Skeletal muscle tissue (tissue), 4 donors: ENCODE results near the gene TNS1. TPM values are rescaled to one million over a fixed set of nuclear protein-coding genes. Genes with fewer than 3 reads are reported as not detected.

Source experiments
- H3K27ac ChIP-seq: one replicate; pipeline ENCODE4 v1.7.0; 2013; ENCODE audit warnings: mild to moderate bottlenecking, low read depth, low read length, inconsistent platforms
- H3K27me3 ChIP-seq, 3 donors: one replicate each; pipeline ENCODE4 v1.7.0; 2013; ENCODE audit warnings: low read length in 3 of 3; ENCODE audit not compliant: control insufficient read depth in 3 of 3, insufficient read depth in 3 of 3
- H3K36me3 ChIP-seq, 3 donors: one replicate each; pipeline ENCODE4 v1.7.0; 2013; ENCODE audit warnings: low read length in 3 of 3; ENCODE audit not compliant: control insufficient read depth in 3 of 3, insufficient read depth in 3 of 3
- H3K4me1 ChIP-seq, 3 donors: one replicate each; pipeline ENCODE4 v1.7.0; 2013; ENCODE audit warnings: low read length in 3 of 3, mild to moderate bottlenecking in 3 of 3; ENCODE audit not compliant: control insufficient read depth in 3 of 3, insufficient read depth in 3 of 3
- H3K4me3 ChIP-seq, 3 donors: one replicate each; pipeline ENCODE4 v1.7.0; 2013; ENCODE audit warnings: low read length in 3 of 3
- H3K9ac ChIP-seq, 3 donors: one replicate each; pipeline ENCODE4 v1.7.0; 2013; ENCODE audit warnings: low read length in 3 of 3, mild to moderate bottlenecking in 3 of 3, moderate library complexity in 2 of 3, low read depth in 1 of 3
- H3K9me3 ChIP-seq, 3 donors: one replicate each; pipeline ENCODE4 v1.7.0; 2013; ENCODE audit warnings: low read length in 3 of 3; ENCODE audit not compliant: control insufficient read depth in 3 of 3
- total RNA-seq: library from RNA; depleted of rRNA; stranded (reverse); fragments of >200 nt; gene quantifications from one replicate; pipeline ENCODE4 v1.2.3, GENCODE V29; 2014
- donor health status: Osteomylitis.

The TNS1 gene
- total RNA-seq, 1 donor from 2014 or later: 73.1 TPM

GRCh38 chr2:217986256-217986961 lies 16.4 kb downstream of the TNS1 start:
- H3K27me3 ChIP-seq: no peaks in the 10 kb centered on the region
- H3K4me3 ChIP-seq: no peak overlapping the region
- H3K9ac ChIP-seq: no peak overlapping the region
- peaks cover 9 to 16% (median 9%) of the 10 kb centered on the region in 3 donors for H3K36me3 ChIP-seq
- H3K9me3 ChIP-seq: no peaks in the 10 kb centered on the region
- H3K27ac ChIP-seq: no peak overlapping the region
- H3K4me1 ChIP-seq: peaks cover 18 to 39% (median 27%) of the 10 kb centered on the region in 3 donors

GRCh38 chr2:217983276-217984233 lies 19.2 kb downstream of the TNS1 start:
- peak overlapping the region in 1 of 3 donors; percentile 50 for H3K9ac ChIP-seq
- no peak overlapping the region for H3K4me3 ChIP-seq
- H3K4me1 ChIP-seq: peaks cover 34 to 52% (median 43%) of the 10 kb centered on the region in 3 donors
- H3K27ac ChIP-seq: peak overlapping the region; percentile 59
- H3K27me3 ChIP-seq: no peaks in the 10 kb centered on the region
- peaks cover 5 to 10% (median 6%) of the 10 kb centered on the region in 3 donors for H3K36me3 ChIP-seq
- no peaks in the 10 kb centered on the region for H3K9me3 ChIP-seq

- Histone ChIP-seq H3K4me1 (peaks cover 23 to 41% (median 31%) of the 10 kb centered on the region in 3 donors), H3K27me3 (no peaks in the 10 kb centered on the region), H3K27ac (peak overlapping the region; percentile 27)
Observed at GRCh38 chr2:217981971-217982370, 20.8 kb downstream of the TNS1 start.

DNA sequence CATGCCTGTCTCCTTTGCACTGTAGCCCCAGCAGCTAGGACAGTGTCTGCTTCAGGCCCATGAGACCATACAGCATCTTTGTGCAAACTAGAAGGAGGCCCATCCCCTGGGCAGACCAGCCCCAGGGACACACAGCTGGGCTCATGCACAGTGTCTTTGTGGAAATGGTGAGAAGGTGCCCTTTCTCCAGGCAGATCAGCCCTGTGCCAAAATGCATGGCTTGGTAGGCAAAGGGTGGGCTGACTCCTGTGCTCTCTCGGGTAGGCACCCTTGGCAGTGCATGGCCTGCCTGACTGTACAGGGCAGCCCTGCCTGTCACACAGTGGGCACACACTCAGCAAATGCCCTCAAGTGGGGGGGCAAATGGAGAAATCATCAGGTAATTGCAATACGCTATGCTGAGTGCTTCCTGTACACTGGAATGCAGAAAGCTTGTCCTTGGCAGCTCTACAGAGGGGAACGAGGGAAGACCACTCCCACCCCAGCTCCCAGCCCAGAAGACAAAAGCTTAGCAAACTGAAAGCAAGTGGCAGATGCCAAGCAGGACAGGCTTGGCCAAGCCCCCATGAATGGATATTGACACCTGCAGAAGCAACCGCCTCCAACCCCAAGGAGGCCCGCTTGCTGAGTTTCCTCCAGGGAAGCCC lies 21.6 kb downstream of the TNS1 start:
- no peaks in the 10 kb centered on the region for H3K9me3 ChIP-seq
- H3K4me1 ChIP-seq: peaks cover 23 to 37% (median 31%) of the 10 kb centered on the region in 3 donors
- no peak overlapping the region for H3K4me3 ChIP-seq
- peak overlapping the region in 1 of 3 donors; percentile 50 for H3K9ac ChIP-seq
- peak overlapping the region; percentile 39 for H3K27ac ChIP-seq
- H3K27me3 ChIP-seq: no peaks in the 10 kb centered on the region
- peaks cover 0 to 15% (median 0%) of the 10 kb centered on the region in 3 donors for H3K36me3 ChIP-seq

More at GRCh38 chr2:217981971-217982370, 20.8 kb downstream of the TNS1 start:
- Histone ChIP-seq H3K4me3 (no peak overlapping the region), H3K36me3 (peaks cover 5 to 20% (median 5%) of the 10 kb centered on the region in 3 donors), H3K9ac (no peak overlapping the region), H3K9me3 (no peaks in the 10 kb centered on the region)

- peak overlapping the region; percentile 39 for H3K27ac ChIP-seq
- no peak overlapping the region for H3K9ac ChIP-seq
- peaks cover 0 to 16% (median 0%) of the 10 kb centered on the region in 3 donors for H3K36me3 ChIP-seq
- no peak overlapping the region for H3K4me3 ChIP-seq
- H3K27me3 ChIP-seq: no peaks in the 10 kb centered on the region
- H3K9me3 ChIP-seq: no peaks in the 10 kb centered on the region
- peaks cover 23 to 37% (median 31%) of the 10 kb centered on the region in 3 donors for H3K4me1 ChIP-seq
Observed at GRCh38 chr2:217980591-217980990, 22.2 kb downstream of the TNS1 start.

GRCh38 chr2:217980036-217980435 lies 22.8 kb downstream of the TNS1 start:
- H3K36me3 ChIP-seq: peaks cover 0 to 16% (median 0%) of the 10 kb centered on the region in 3 donors
- H3K4me1 ChIP-seq: peaks cover 23 to 37% (median 31%) of the 10 kb centered on the region in 3 donors
- no peaks in the 10 kb centered on the region for H3K9me3 ChIP-seq
- no peak overlapping the region for H3K4me3 ChIP-seq
- H3K27me3 ChIP-seq: no peaks in the 10 kb centered on the region
- H3K9ac ChIP-seq: peak overlapping the region in 1 of 3 donors; percentile 45
- H3K27ac ChIP-seq: peak overlapping the region; percentile 39

DNA sequence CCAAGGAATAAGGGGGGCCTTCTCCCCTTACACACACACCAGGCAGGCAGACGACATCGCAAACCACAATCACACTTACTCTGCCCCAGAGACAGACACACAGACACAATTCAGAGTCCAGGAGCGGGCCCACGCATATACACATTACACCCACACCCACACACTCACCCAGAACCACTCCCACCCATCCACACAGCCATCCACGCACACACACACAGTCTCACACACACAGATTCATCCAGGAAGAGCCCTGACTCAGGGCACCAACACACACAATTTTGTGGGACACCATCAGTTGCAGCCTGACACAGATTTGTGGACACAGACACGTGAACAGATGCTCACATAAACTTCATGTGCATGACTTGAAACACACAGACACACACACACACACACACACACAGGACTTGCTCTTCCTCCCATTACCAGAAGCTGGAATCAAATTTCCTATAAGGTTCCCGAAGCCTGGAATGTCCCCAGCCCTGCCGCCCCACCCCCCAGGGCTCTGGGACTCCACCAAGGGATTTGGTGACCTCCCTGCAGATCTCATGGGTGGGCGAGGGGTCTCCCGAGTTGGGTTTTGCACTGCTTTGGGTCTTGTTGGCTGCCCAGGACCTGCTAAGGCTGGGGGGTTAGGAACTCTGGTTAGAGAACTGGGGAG lies 23.5 kb downstream of the TNS1 start:
- peak overlapping the region; percentile 39 for H3K27ac ChIP-seq
- H3K36me3 ChIP-seq: peaks cover 0 to 16% (median 0%) of the 10 kb centered on the region in 3 donors
- H3K27me3 ChIP-seq: no peaks in the 10 kb centered on the region
- peaks cover 26 to 38% (median 37%) of the 10 kb centered on the region in 3 donors for H3K4me1 ChIP-seq
- peak overlapping the region in 2 of 3 donors; percentile 14 to 17 for H3K9ac ChIP-seq
- no peaks in the 10 kb centered on the region for H3K9me3 ChIP-seq
- peak overlapping the region; percentile 17 to 41 (median 24) for H3K4me3 ChIP-seq

- Histone ChIP-seq H3K27ac (peak overlapping the region; percentile 39), H3K9ac (peak overlapping the region in 2 of 3 donors; percentile 14 to 17), H3K9me3 (no peaks in the 10 kb centered on the region), H3K4me3 (peak overlapping the region; percentile 18 to 41 (median 24)), H3K4me1 (peaks cover 28 to 38% (median 35%) of the 10 kb centered on the region in 3 donors), H3K36me3 (peaks cover 0 to 16% (median 0%) of the 10 kb centered on the region in 3 donors), H3K27me3 (no peaks in the 10 kb centered on the region)
Observed at GRCh38 chr2:217978536-217979150, 24.2 kb downstream of the TNS1 start.
